K562 (cell line): ENCODE measurements around the gene FASTK. TPM values are rescaled to one million over a fixed set of nuclear protein-coding genes. Genes with fewer than 3 reads are reported as not detected.

Experiments
- ATF1 ChIP-seq, 2 experiments: fragments of 450-650 bp in 1 of 2; IDR thresholded peaks; 2 replicates each; pipeline ENCODE4 v1.6.1; 2016; ENCODE audit warnings: missing compliant biosample characterization in 1 of 2, missing genetic modification characterization in 1 of 2
- ATF2 ChIP-seq: sonication (generic); formaldehyde crosslinking; IDR thresholded peaks from 2 replicates; pipeline ENCODE4 v1.8.1; 2022; ENCODE audit warnings: missing genetic modification reagents
- BACH1 ChIP-seq: fragments of 200-800 bp; sonication (Bioruptor generic); IDR thresholded peaks from 2 replicates; pipeline ENCODE4 v1.6.1; 2016; ENCODE audit warnings: missing genetic modification characterization, missing compliant biosample characterization
- BMI1 ChIP-seq: fragments of 150-350 bp; IDR thresholded peaks from 2 replicates; pipeline ENCODE4 v1.6.1; 2014; ENCODE audit warnings: low read length
- ELK3 ChIP-seq: fragments of 450-650 bp; formaldehyde crosslinking; IDR thresholded peaks from 2 replicates; pipeline ENCODE4 v1.4.0; 2020; ENCODE audit warnings: mild to moderate bottlenecking
- MBD2 ChIP-seq: sonication (generic); IDR thresholded peaks from 2 replicates; pipeline ENCODE4 v1.6.1; 2016; ENCODE audit warnings: low read depth, borderline replicate concordance
- MYBL2 ChIP-seq, 2 experiments: fragments of 450-650 bp in 1 of 2; sonication (generic) in 1 of 2; formaldehyde crosslinking in 1 of 2; IDR thresholded peaks; 2 replicates each; pipeline versions ENCODE4 v1.6.1 to v1.8.1; 2017 to 2022; ENCODE audit warnings: borderline replicate concordance in 1 of 2, inconsistent platforms in 1 of 2, low read depth in 1 of 2, mild to moderate bottlenecking in 1 of 2, missing genetic modification reagents in 1 of 2, moderate library complexity in 1 of 2
- NFATC3 ChIP-seq: fragments of 450-650 bp; IDR thresholded peaks from 2 replicates; pipeline ENCODE4 v1.6.1; 2017; ENCODE audit warnings: mild to moderate bottlenecking
- OTX1 ChIP-seq: fragments of 450-650 bp; formaldehyde crosslinking; IDR thresholded peaks from 2 replicates; pipeline ENCODE4 v1.4.0; 2022; ENCODE audit warnings: mild to moderate bottlenecking
- POU5F1 ChIP-seq: fragments of 150-350 bp; IDR thresholded peaks from 2 replicates; pipeline ENCODE4 v1.6.1; 2014; ENCODE audit warnings: borderline replicate concordance, low read length, low read depth, mild to moderate bottlenecking; ENCODE audit not compliant: partially characterized antibody
- ZBTB49 ChIP-seq: sonication (generic); formaldehyde crosslinking; IDR thresholded peaks from 2 replicates; pipeline ENCODE4 v1.8.0; 2022; ENCODE audit warnings: missing genetic modification reagents, mild to moderate bottlenecking, borderline replicate concordance
- ZFP30 ChIP-seq: fragments of 250-450 bp; sonication (Bioruptor Pico); IDR thresholded peaks from 2 replicates; pipeline ENCODE4 v1.8.0; 2022; ENCODE audit warnings: moderate library complexity, mild to moderate bottlenecking, inconsistent platforms, borderline replicate concordance
- ZNF316 ChIP-seq: fragments of 450-650 bp; IDR thresholded peaks from 2 replicates; pipeline ENCODE4 v1.6.1; 2016
- ZNF609 ChIP-seq: sonication (generic); formaldehyde crosslinking; IDR thresholded peaks from 2 replicates; pipeline ENCODE4 v1.8.1; 2023; ENCODE audit warnings: missing genetic modification reagents, mild to moderate bottlenecking, borderline replicate concordance
- ZNF778 ChIP-seq: fragments of 450-650 bp; formaldehyde crosslinking; IDR thresholded peaks from 2 replicates; pipeline ENCODE4 v1.4.0; 2020; ENCODE audit warnings: mild to moderate bottlenecking, moderate library complexity
- polyA plus RNA-seq, 8 experiments: library from polyadenylated mRNA; depleted of rRNA in 4 of 8; stranded (reverse) in 5 of 8; unstranded in 3 of 8; fragments of >200 nt; fragmentation: Nextera tagmentation in 2 of 8; fragmentation: Illumina TruSeq in 1 of 8; extraction: Ambion mirVana in 2 of 8; extraction: Trizol in 1 of 8; gene quantifications; 2 replicates each; pipeline versions ENCODE4 v1.2.1 to v1.2.3, GENCODE V29; 2011 to 2014; ENCODE audit warnings: inconsistent platforms in 1 of 8, missing spikeins in 1 of 8
- total RNA-seq, 7 experiments: library from RNA; depleted of rRNA in 6 of 7; stranded (reverse); fragments of >200 nt in 6 of 7; fragmentation: Illumina TruSeq in 2 of 7; extraction: Trizol in 2 of 7; gene quantifications; 2 replicates each; pipeline versions ENCODE4 v1.2.1 to v1.2.3, GENCODE V29; 2011 to 2021; ENCODE audit warnings: low replicate concordance in 1 of 7

The FASTK gene
- total and polyA plus RNA-seq, 9 of the 15 experiments (the other 6 are each of a cell fraction or from before 2014, with no cell fraction given): 0.51 to 150 (median 48.2) TPM

GRCh38 chr7:151038951-151039849, 41.4 kb downstream of the FASTK start (continued):
- TF ChIP-seq ZBTB49 (CRISPR knock-in tag): no peak
- no peak; the same call in 1 of the 2 replicates for TF ChIP-seq MYBL2 (IDR thresholded peaks at IDR 0.05; ENCODE audit: low read depth)
- no peak for TF ChIP-seq MYBL2 (CRISPR knock-in tag; IDR thresholded peaks at IDR 0.05; ENCODE audit: borderline replicate concordance)
- no peak for TF ChIP-seq BACH1
- TF ChIP-seq OTX1 (CRISPR knock-in tag): no peak
- 0 out of 2 replicates have a peak, but pooled peaks have one; percentile 17 for TF ChIP-seq ZNF316
- no peak for TF ChIP-seq BMI1
- TF ChIP-seq ZNF609 (CRISPR knock-in tag): peak; percentile 35; the same call in 1 of the 2 replicates
- no peak for TF ChIP-seq ATF2 (CRISPR knock-in tag)
- peak; percentile 97 for TF ChIP-seq NFATC3
- TF ChIP-seq MBD2: peak; percentile 43
- no peak for TF ChIP-seq ATF1 (CRISPR knock-in tag; IDR thresholded peaks at IDR 0.05)
- TF ChIP-seq ATF1 (tag; IDR thresholded peaks at IDR 0.05): peak; percentile 84
- TF ChIP-seq ZFP30 (CRISPR knock-in tag): no peak
- TF ChIP-seq POU5F1: no peak
- TF ChIP-seq ELK3 (CRISPR knock-in tag): no peak
- no peak for TF ChIP-seq ZNF778 (CRISPR knock-in tag)
